Peyer's patch (tissue), 4 donors: ENCODE measurements around the gene GLRX3. TPM values are rescaled to one million over a fixed set of nuclear protein-coding genes. Genes with fewer than 3 reads are reported as not detected.

Experiments
- DNase-seq, 3 donors: peaks; one replicate each; pipeline ENCODE4 v3.0.0-alpha.2; 2017 to 2019
- H3K27ac ChIP-seq, 4 donors: fragments of 200-600 bp; sonication (generic); one replicate each; pipeline ENCODE4 v1.5.1; 2016 to 2019
- H3K27me3 ChIP-seq, 2 donors: fragments of 200-600 bp; sonication (generic); one replicate each; pipeline ENCODE4 v1.5.1; 2019
- H3K36me3 ChIP-seq, 3 donors: fragments of 200-600 bp; sonication (generic); one replicate each; pipeline ENCODE4 v1.5.1; 2016 to 2019
- H3K4me1 ChIP-seq, 4 donors: fragments of 200-600 bp; sonication (generic); one replicate each; pipeline ENCODE4 v1.5.1; 2016 to 2019
- H3K4me3 ChIP-seq, 4 donors: fragments of 200-600 bp; sonication (generic); 1 replicate in 3 of 4; 2 replicates in 1 of 4; pipeline ENCODE4 v1.5.1; 2016 to 2019; ENCODE audit warnings: mild to moderate bottlenecking in 1 of 4
- H3K9me3 ChIP-seq, 4 donors: fragments of 200-600 bp; sonication (generic); one replicate each; pipeline ENCODE4 v1.5.1; 2016 to 2019; ENCODE audit warnings: mild to moderate bottlenecking in 1 of 4
- CTCF ChIP-seq, 6 experiments: fragments of 450-650 bp in 4 of 6; fragments of 200-600 bp in 2 of 6; sonication (generic) in 1 of 6; IDR thresholded peaks; one replicate each; pipeline ENCODE4 v1.5.1; 2017 to 2019; ENCODE audit warnings: antibody characterized with exemption in 6 of 6, mild to moderate bottlenecking in 3 of 6, moderate library complexity in 1 of 6
- POLR2A ChIP-seq, 2 donors: fragments of 450-650 bp; IDR thresholded peaks; one replicate each; pipeline ENCODE4 v1.5.1; 2017; ENCODE audit warnings: antibody characterized with exemption in 2 of 2, mild to moderate bottlenecking in 2 of 2, moderate library complexity in 2 of 2
- total RNA-seq, 4 donors: library from RNA; depleted of rRNA; stranded (reverse); fragments of >200 nt; gene quantifications; one replicate each; pipeline ENCODE4 v1.1.0, GENCODE V29; 2016

Gene GLRX3
- total RNA-seq, 4 donors from 2014 or later: 23.9 to 53.8 (median 30.6) TPM

GRCh38 chr10:130161331-130161730, 25.1 kb downstream of the GLRX3 start:
- no peak for TF ChIP-seq CTCF (IDR thresholded peaks at IDR 0.05)
- TF ChIP-seq POLR2A (IDR thresholded peaks at IDR 0.05): no peak
- Histone ChIP-seq H3K4me3 (no peak overlapping the region), H3K36me3 (peaks cover 0 to 46% (median 0%) of the 10 kb centered on the region in 3 donors), H3K4me1 (no peaks in the 10 kb centered on the region), H3K27me3 (no peaks in the 10 kb centered on the region), H3K27ac (no peak overlapping the region), H3K9me3 (no peaks in the 10 kb centered on the region)
- DNase-seq: no peak

GRCh38 chr10:130167193-130167592, 31.0 kb downstream of the GLRX3 start:
- H3K4me1 ChIP-seq: no peaks in the 10 kb centered on the region
- no peaks in the 10 kb centered on the region for H3K27me3 ChIP-seq
- no peak overlapping the region for H3K4me3 ChIP-seq
- H3K27ac ChIP-seq: no peak overlapping the region
- no peak for TF ChIP-seq POLR2A (IDR thresholded peaks at IDR 0.05)
- no peak for TF ChIP-seq CTCF (IDR thresholded peaks at IDR 0.05)
- H3K9me3 ChIP-seq: no peaks in the 10 kb centered on the region
- peaks cover 0 to 66% (median 0%) of the 10 kb centered on the region in 3 donors for H3K36me3 ChIP-seq
- DNase-seq: no peak

GRCh38 chr10:130167707-130168106, 31.5 kb downstream of the GLRX3 start:
- H3K36me3 ChIP-seq: peaks cover 0 to 66% (median 0%) of the 10 kb centered on the region in 3 donors
- no peak overlapping the region for H3K27ac ChIP-seq
- no peak overlapping the region for H3K4me3 ChIP-seq
- no peaks in the 10 kb centered on the region for H3K27me3 ChIP-seq
- TF ChIP-seq CTCF (IDR thresholded peaks at IDR 0.05) (no peak), POLR2A (IDR thresholded peaks at IDR 0.05) (no peak)
- no peak for DNase-seq
- H3K9me3 ChIP-seq: no peaks in the 10 kb centered on the region
- H3K4me1 ChIP-seq: no peaks in the 10 kb centered on the region

GRCh38 chr10:130169136-130169859, 33.1 kb downstream of the GLRX3 start:
- H3K9me3 ChIP-seq: no peaks in the 10 kb centered on the region
- H3K36me3 ChIP-seq: peaks cover 0 to 62% (median 0%) of the 10 kb centered on the region in 3 donors
- no peaks in the 10 kb centered on the region for H3K4me1 ChIP-seq
- no peak for DNase-seq
- no peak overlapping the region for H3K27ac ChIP-seq
- TF ChIP-seq CTCF (IDR thresholded peaks at IDR 0.05): no peak
- no peak for TF ChIP-seq POLR2A (IDR thresholded peaks at IDR 0.05)
- H3K4me3 ChIP-seq: no peak overlapping the region
- no peaks in the 10 kb centered on the region for H3K27me3 ChIP-seq

- H3K4me3 ChIP-seq: no peak overlapping the region
- H3K4me1 ChIP-seq: no peaks in the 10 kb centered on the region
- H3K27me3 ChIP-seq: no peaks in the 10 kb centered on the region
- no peak overlapping the region for H3K27ac ChIP-seq
- no peaks in the 10 kb centered on the region for H3K9me3 ChIP-seq
- peak in 1 of 3 donors; percentile 41 for DNase-seq
- H3K36me3 ChIP-seq: peaks cover 0 to 61% (median 0%) of the 10 kb centered on the region in 3 donors
- TF ChIP-seq POLR2A (IDR thresholded peaks at IDR 0.05) (no peak), CTCF (IDR thresholded peaks at IDR 0.05) (no peak)
Measured at GRCh38 chr10:130171196-130171595, 35.0 kb downstream of the GLRX3 start.
